Lower leg skin (tissue), 4 donors: ENCODE results near the gene NACC2. TPM values are rescaled to one million over a fixed set of nuclear protein-coding genes. Genes with fewer than 3 reads are reported as not detected.

ENCODE experiments used
- DNase-seq, 2 donors: peaks; one replicate each; pipeline ENCODE4 v3.0.0-alpha.2; 2019; ENCODE audit warnings: low spot score in 2 of 2
- H3K4me3 ChIP-seq: fragments of 200-600 bp; sonication (generic); 2 replicates; pipeline ENCODE4 v1.5.1; 2017; ENCODE audit warnings: mild to moderate bottlenecking, low read depth; ENCODE audit not compliant: poor library complexity, severe bottlenecking
- CTCF ChIP-seq, 3 donors: fragments of 450-650 bp; IDR thresholded peaks; one replicate each; pipeline ENCODE4 v1.5.1; 2016; ENCODE audit warnings: antibody characterized with exemption in 3 of 3, mild to moderate bottlenecking in 3 of 3, moderate library complexity in 2 of 3
- POLR2A ChIP-seq, 2 donors: fragments of 450-650 bp; IDR thresholded peaks; one replicate each; pipeline ENCODE4 v1.6.1; 2016 to 2017; ENCODE audit warnings: antibody characterized with exemption in 2 of 2, mild to moderate bottlenecking in 1 of 2, moderate library complexity in 1 of 2
- WGBS, 2 donors: methylation state at CpG; one replicate each; pipeline ENCODE4 v1.1.5; 2018; 5-methylcytosine and 5-hydroxymethylcytosine counted together
- intact Hi-C: fragments of 100-400 bp; cut with DNase I; formaldehyde crosslinking; loops from one replicate; pipeline ENCODE4 v1.15.0; 2023; ENCODE audit warnings: low total_unique reads
- total RNA-seq, 4 donors: library from RNA; depleted of rRNA; stranded (reverse); fragments of >200 nt; gene quantifications; one replicate each; pipeline ENCODE4 v1.1.0, GENCODE V29; 2016

The NACC2 gene
- total RNA-seq, 4 donors from 2014 or later, result 9.1 to 17.3 (median 13.4) TPM

DNA sequence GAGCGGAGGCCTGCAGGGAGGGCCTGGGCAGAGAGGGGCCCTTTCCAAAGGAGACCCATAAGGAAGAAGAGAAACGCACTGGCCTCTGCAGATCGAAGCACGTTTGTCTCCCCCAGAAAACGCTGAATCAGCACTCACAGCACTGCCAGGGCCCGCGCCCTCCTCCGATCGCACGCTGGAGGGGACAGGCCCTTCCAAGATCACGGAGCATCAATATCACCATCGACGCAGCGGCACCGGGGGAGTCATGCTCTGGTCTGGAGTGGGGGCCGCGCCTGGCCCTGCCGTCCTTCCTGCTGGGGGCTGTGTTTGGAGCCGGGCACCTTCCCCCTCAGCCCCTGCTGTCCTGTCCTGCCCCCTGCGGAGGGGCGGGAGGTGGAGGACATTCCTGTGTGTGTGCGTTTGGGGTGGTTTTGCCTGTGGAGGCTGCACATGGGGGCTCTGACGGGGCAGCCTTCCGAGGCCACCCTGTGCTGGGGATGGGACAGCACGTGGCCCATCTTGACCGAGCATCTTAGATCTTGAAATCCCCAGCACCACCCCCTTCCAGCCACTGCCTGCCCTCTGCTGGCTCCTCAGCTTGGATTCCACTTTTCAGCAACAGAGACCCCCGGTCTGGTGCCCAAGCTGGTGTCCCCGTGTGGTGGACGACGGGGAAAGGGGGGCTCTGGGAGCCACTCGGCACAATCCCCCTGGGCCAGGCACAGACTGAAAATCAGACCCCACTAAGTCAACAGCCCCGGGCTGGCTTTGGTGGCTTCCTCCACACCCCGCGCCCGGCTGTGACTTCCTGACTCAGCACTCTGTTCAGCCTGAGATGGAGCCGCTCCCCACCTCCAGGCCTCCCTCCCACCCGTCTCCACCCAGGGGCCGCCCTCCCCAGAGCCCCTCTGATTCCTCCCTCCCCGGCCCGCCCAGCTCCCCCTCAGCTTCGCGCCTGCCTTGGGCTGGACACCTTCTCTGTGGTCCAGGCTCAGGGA is 15.3 kb upstream of the NACC2 start:
- DNase-seq, result no peak
- no peak overlapping the region for H3K4me3 ChIP-seq
- intact Hi-C loops, result no loop called here
- WGBS, 2 donors, result 23 to 29% methylated on average over 31 to 41 of the region's 42 CpGs
- TF ChIP-seq POLR2A (IDR thresholded peaks at IDR 0.05) (no peak), CTCF (IDR thresholded peaks at IDR 0.05) (no peak)

GRCh38 chr9:136109351-136110081 is 14.4 kb upstream of the NACC2 start:
- TF ChIP-seq CTCF (IDR thresholded peaks at IDR 0.05), result no peak
- TF ChIP-seq POLR2A (IDR thresholded peaks at IDR 0.05), result no peak
- WGBS, 2 donors, result 0 to 2% methylated on average over 23 to 47 of the region's 48 CpGs
- peak; percentile 90 to 99 for DNase-seq
- intact Hi-C loops, result no loop called here
- H3K4me3 ChIP-seq, result no peak overlapping the region

- intact Hi-C loops, result no loop called here
Measured at GRCh38 chr9:136108648-136109266, 13.7 kb upstream of the NACC2 start.

GRCh38 chr9:136107953-136108647 is 13.0 kb upstream of the NACC2 start:
- H3K4me3 ChIP-seq, result no peak overlapping the region
- TF ChIP-seq POLR2A (IDR thresholded peaks at IDR 0.05) (no peak), CTCF (IDR thresholded peaks at IDR 0.05) (no peak)
- 57 to 61% methylated on average over 22 to 26 of the region's 29 CpGs for WGBS, 2 donors
- intact Hi-C loops, result no loop called here
- peak; percentile 83 to 94 for DNase-seq

More at GRCh38 chr9:136108648-136109266, 13.7 kb upstream of the NACC2 start:
- WGBS, 2 donors, result 48 to 63% methylated on average over 27 of the region's 27 CpGs
- TF ChIP-seq CTCF (IDR thresholded peaks at IDR 0.05) (no peak), POLR2A (IDR thresholded peaks at IDR 0.05) (no peak)
- no peak overlapping the region for H3K4me3 ChIP-seq
- DNase-seq, result no peak
